ENCODE results near the gene CD70.
"Not testable (repeated sequence)": the region's sequence is repeated elsewhere in the genome, so short reads cannot be mapped to it uniquely, and the experiment has no call there.

The CD70 gene

GRCh38 chr19:6601537-6602052 lies 10.6 kb upstream of the CD70 start:
- H4K8ac ChIP-seq (ENCODE audit: low read depth, low read length); H3K4me2 ChIP-seq (ENCODE audit: insufficient read depth, low read length, poor library complexity, severe bottlenecking); H3K4ac ChIP-seq (ENCODE audit: low read length); H3K23ac ChIP-seq (ENCODE audit: low read depth, low read length, poor library complexity); H3K79me1 ChIP-seq (ENCODE audit: low read depth, low read length); DNase-seq (ENCODE audit: low spot score); H2BK5ac ChIP-seq (ENCODE audit: low read length); H3K4me3 ChIP-seq (ENCODE audit: low read length in 2 of 2); H4K91ac ChIP-seq (ENCODE audit: low read depth, low read length, poor library complexity); H3K9me3 ChIP-seq (replicated peaks in 1 of 2; ENCODE audit: control insufficient read depth in 2 of 2, insufficient read depth in 1 of 2, low read depth in 1 of 2, low read length in 2 of 2); H2BK12ac ChIP-seq (ENCODE audit: low read length); H2AK5ac ChIP-seq (ENCODE audit: low read depth, low read length); H2BK120ac ChIP-seq (ENCODE audit: low read depth, low read length); H3K14ac ChIP-seq (ENCODE audit: low read length); H2BK15ac ChIP-seq (ENCODE audit: low read length); H3K27ac ChIP-seq (replicated peaks; ENCODE audit: low read length); H3K4me1 ChIP-seq (ENCODE audit: control insufficient read depth in 2 of 2, insufficient read depth in 1 of 2, low read depth in 1 of 2, low read length in 2 of 2); H2AFZ ChIP-seq (ENCODE audit: low read length); H3K9ac ChIP-seq (ENCODE audit: low read depth, low read length, poor library complexity); H3K18ac ChIP-seq (ENCODE audit: low read length); H3K36me3 ChIP-seq (replicated peaks in 1 of 2; ENCODE audit: control insufficient read depth in 2 of 2, insufficient read depth in 2 of 2, low read length in 2 of 2): not testable (repeated sequence)
- no CpG with 5 or more reads among the region's 15 CpGs for WGBS, 2 donors (ENCODE audit: extremely low coverage in 2 of 2, insufficient read length in 2 of 2, insufficient replicate concordance in 1 of 2)
- H3K27me3 ChIP-seq (ENCODE audit: control insufficient read depth in 3 of 3, insufficient read depth in 3 of 3, low read depth in 1 of 3, low read length in 3 of 3) = peaks cover 0 to 14% (median 0%) of the 10 kb centered on the region in 3 experiments

- not testable (repeated sequence) for H3K4me1 ChIP-seq (ENCODE audit: control insufficient read depth in 2 of 2, insufficient read depth in 1 of 2, low read depth in 1 of 2, low read length in 2 of 2)
- no CpG with 5 or more reads among the region's 10 CpGs for WGBS, 2 donors (ENCODE audit: extremely low coverage in 2 of 2, insufficient read length in 2 of 2, insufficient replicate concordance in 1 of 2)
These were observed 10.1 kb upstream of the CD70 start for GRCh38 chr19:6600951-6601536.

DNA sequence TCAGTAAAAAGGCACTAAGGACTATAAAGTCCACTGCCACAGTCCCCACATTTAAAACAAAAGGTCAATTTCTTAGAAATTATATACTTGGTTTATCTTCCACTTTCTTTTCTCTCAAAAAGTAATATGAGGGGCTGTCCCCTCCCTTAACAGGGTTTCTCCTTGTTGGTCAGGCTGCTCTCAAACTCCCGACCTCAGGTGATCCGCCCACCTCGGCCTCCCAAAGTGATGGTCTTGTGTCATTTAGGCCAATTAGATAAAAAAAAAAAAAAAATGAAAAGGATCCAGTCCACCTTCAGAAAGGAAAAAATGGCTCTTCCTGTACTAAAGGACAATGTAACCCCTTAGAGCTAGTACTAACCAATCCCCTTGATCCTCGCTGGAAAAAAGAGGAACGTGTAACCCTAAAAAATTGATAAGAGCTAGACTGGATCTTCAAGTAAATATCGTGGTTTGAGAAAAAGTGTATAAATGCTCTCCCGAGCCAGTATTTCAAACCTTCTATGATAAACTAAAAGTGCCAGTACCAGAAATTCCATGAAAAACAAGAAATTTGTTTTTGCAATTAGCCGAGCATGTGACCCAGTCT lies 9.0 kb upstream of the CD70 start:
- Histone ChIP-seq H3K14ac (ENCODE audit: low read length) (no peak overlapping the region), H2BK15ac (ENCODE audit: low read length) (no peak overlapping the region), H3K36me3 (replicated peaks in 1 of 2; ENCODE audit: control insufficient read depth in 2 of 2, insufficient read depth in 2 of 2, low read length in 2 of 2) (no peaks in the 10 kb centered on the region), H3K4ac (ENCODE audit: low read length) (no peak overlapping the region), H2AFZ (ENCODE audit: low read length) (no peak overlapping the region), H3K4me3 (ENCODE audit: low read length in 2 of 2) (no peak overlapping the region), H3K23ac (ENCODE audit: low read depth, low read length, poor library complexity) (no peak overlapping the region), H4K8ac (ENCODE audit: low read depth, low read length) (no peak overlapping the region), H2BK120ac (ENCODE audit: low read depth, low read length) (no peak overlapping the region), H3K9me3 (replicated peaks in 1 of 2; ENCODE audit: control insufficient read depth in 2 of 2, insufficient read depth in 1 of 2, low read depth in 1 of 2, low read length in 2 of 2) (peaks cover 0 to 1% of the 10 kb centered on the region in 2 donors), H2AK5ac (ENCODE audit: low read depth, low read length) (no peak overlapping the region), H3K4me1 (ENCODE audit: control insufficient read depth in 2 of 2, insufficient read depth in 1 of 2, low read depth in 1 of 2, low read length in 2 of 2) (no peaks in the 10 kb centered on the region), H3K4me2 (ENCODE audit: insufficient read depth, low read length, poor library complexity, severe bottlenecking) (no peak overlapping the region), H3K27me3 (ENCODE audit: control insufficient read depth in 3 of 3, insufficient read depth in 3 of 3, low read depth in 1 of 3, low read length in 3 of 3) (peaks cover 0 to 14% (median 0%) of the 10 kb centered on the region in 3 experiments), H3K18ac (ENCODE audit: low read length) (no peak overlapping the region), H3K79me1 (ENCODE audit: low read depth, low read length) (no peaks in the 10 kb centered on the region), H3K9ac (ENCODE audit: low read depth, low read length, poor library complexity) (no peak overlapping the region), H4K91ac (ENCODE audit: low read depth, low read length, poor library complexity) (no peak overlapping the region), H2BK5ac (ENCODE audit: low read length) (no peak overlapping the region), H3K27ac (replicated peaks; ENCODE audit: low read length) (no peak overlapping the region), H2BK12ac (ENCODE audit: low read length) (no peak overlapping the region)
- WGBS, 2 donors (ENCODE audit: extremely low coverage in 2 of 2, insufficient read length in 2 of 2, insufficient replicate concordance in 1 of 2) = no CpG with 5 or more reads among the region's 8 CpGs
- no peak for DNase-seq (ENCODE audit: low spot score)

More at GRCh38 chr19:6600951-6601536, 10.1 kb upstream of the CD70 start:
- not testable (repeated sequence) for H3K4ac ChIP-seq (ENCODE audit: low read length); DNase-seq (ENCODE audit: low spot score); H2AK5ac ChIP-seq (ENCODE audit: low read depth, low read length); H2BK120ac ChIP-seq (ENCODE audit: low read depth, low read length); H3K9ac ChIP-seq (ENCODE audit: low read depth, low read length, poor library complexity); H4K91ac ChIP-seq (ENCODE audit: low read depth, low read length, poor library complexity); H2BK15ac ChIP-seq (ENCODE audit: low read length); H3K14ac ChIP-seq (ENCODE audit: low read length); H3K27ac ChIP-seq (replicated peaks; ENCODE audit: low read length); H3K36me3 ChIP-seq (replicated peaks in 1 of 2; ENCODE audit: control insufficient read depth in 2 of 2, insufficient read depth in 2 of 2, low read length in 2 of 2); H3K4me3 ChIP-seq (ENCODE audit: low read length in 2 of 2); H4K8ac ChIP-seq (ENCODE audit: low read depth, low read length); H2BK5ac ChIP-seq (ENCODE audit: low read length); H2BK12ac ChIP-seq (ENCODE audit: low read length); H3K9me3 ChIP-seq (replicated peaks in 1 of 2; ENCODE audit: control insufficient read depth in 2 of 2, insufficient read depth in 1 of 2, low read depth in 1 of 2, low read length in 2 of 2); H3K23ac ChIP-seq (ENCODE audit: low read depth, low read length, poor library complexity); H2AFZ ChIP-seq (ENCODE audit: low read length); H3K79me1 ChIP-seq (ENCODE audit: low read depth, low read length); H3K4me2 ChIP-seq (ENCODE audit: insufficient read depth, low read length, poor library complexity, severe bottlenecking); H3K18ac ChIP-seq (ENCODE audit: low read length)
- H3K27me3 ChIP-seq (ENCODE audit: control insufficient read depth in 3 of 3, insufficient read depth in 3 of 3, low read depth in 1 of 3, low read length in 3 of 3) = peaks cover 0 to 14% (median 0%) of the 10 kb centered on the region in 3 experiments

GRCh38 chr19:6598254-6598892 lies 7.4 kb upstream of the CD70 start:
- not testable (repeated sequence) for H2BK15ac ChIP-seq (ENCODE audit: low read length); H4K91ac ChIP-seq (ENCODE audit: low read depth, low read length, poor library complexity); H3K23ac ChIP-seq (ENCODE audit: low read depth, low read length, poor library complexity); H3K4me3 ChIP-seq (ENCODE audit: low read length in 2 of 2); H3K4ac ChIP-seq (ENCODE audit: low read length); DNase-seq (ENCODE audit: low spot score); H4K8ac ChIP-seq (ENCODE audit: low read depth, low read length); H3K9ac ChIP-seq (ENCODE audit: low read depth, low read length, poor library complexity); H3K79me1 ChIP-seq (ENCODE audit: low read depth, low read length); H3K14ac ChIP-seq (ENCODE audit: low read length); H3K9me3 ChIP-seq (replicated peaks in 1 of 2; ENCODE audit: control insufficient read depth in 2 of 2, insufficient read depth in 1 of 2, low read depth in 1 of 2, low read length in 2 of 2); H2AFZ ChIP-seq (ENCODE audit: low read length); H2BK120ac ChIP-seq (ENCODE audit: low read depth, low read length); H3K4me2 ChIP-seq (ENCODE audit: insufficient read depth, low read length, poor library complexity, severe bottlenecking); H2AK5ac ChIP-seq (ENCODE audit: low read depth, low read length); H3K4me1 ChIP-seq (ENCODE audit: control insufficient read depth in 2 of 2, insufficient read depth in 1 of 2, low read depth in 1 of 2, low read length in 2 of 2); H3K36me3 ChIP-seq (replicated peaks in 1 of 2; ENCODE audit: control insufficient read depth in 2 of 2, insufficient read depth in 2 of 2, low read length in 2 of 2); H3K27ac ChIP-seq (replicated peaks; ENCODE audit: low read length); H3K18ac ChIP-seq (ENCODE audit: low read length); H2BK12ac ChIP-seq (ENCODE audit: low read length); H2BK5ac ChIP-seq (ENCODE audit: low read length)
- no CpG with 5 or more reads among the region's 6 CpGs for WGBS, 2 donors (ENCODE audit: extremely low coverage in 2 of 2, insufficient read length in 2 of 2, insufficient replicate concordance in 1 of 2)
- peaks cover 0 to 24% (median 2%) of the 10 kb centered on the region in 3 experiments for H3K27me3 ChIP-seq (ENCODE audit: control insufficient read depth in 3 of 3, insufficient read depth in 3 of 3, low read depth in 1 of 3, low read length in 3 of 3)

Data from neuronal stem cell (in vitro differentiated cells).